SU-DHL-6 (cell line): ENCODE results near the gene CRTAC1.

Experiments
- CTCF ChIP-seq: fragments of 200-600 bp; sonication (generic); IDR thresholded peaks from one replicate; pipeline ENCODE4 v1.5.1; 2017; ENCODE audit warnings: antibody characterized with exemption, mild to moderate bottlenecking, low read length, moderate library complexity; ENCODE audit not compliant: insufficient read depth, poor library complexity, severe bottlenecking
- EZH2phosphoT487 ChIP-seq: fragments of 200-600 bp; sonication (generic), shearing (Covaris generic); conservative IDR thresholded peaks from 2 replicates; pipeline ENCODE4 v1.6.1; 2018; ENCODE audit warnings: mild to moderate bottlenecking, antibody characterized with exemption, low read length, moderate library complexity, mixed read lengths

- TF ChIP-seq CTCF: no peak
- no peak for TF ChIP-seq EZH2phosphoT487
These were observed 29.7 kb upstream of the CRTAC1 start for GRCh38 chr10:98060079-98060478.
